Erythroblast (primary cell): ENCODE measurements around the gene ATP8B1.

Experiments used
- GATA1 ChIP-seq: IDR thresholded peaks from 2 replicates; pipeline ENCODE4 v1.6.1; 2011; ENCODE audit warnings: low read depth, mild to moderate bottlenecking, control low read depth, low read length, moderate library complexity
- POLR2A ChIP-seq: IDR thresholded peaks from 2 replicates; pipeline ENCODE4 v1.6.1; 2011; ENCODE audit warnings: mild to moderate bottlenecking, low read length

DNA sequence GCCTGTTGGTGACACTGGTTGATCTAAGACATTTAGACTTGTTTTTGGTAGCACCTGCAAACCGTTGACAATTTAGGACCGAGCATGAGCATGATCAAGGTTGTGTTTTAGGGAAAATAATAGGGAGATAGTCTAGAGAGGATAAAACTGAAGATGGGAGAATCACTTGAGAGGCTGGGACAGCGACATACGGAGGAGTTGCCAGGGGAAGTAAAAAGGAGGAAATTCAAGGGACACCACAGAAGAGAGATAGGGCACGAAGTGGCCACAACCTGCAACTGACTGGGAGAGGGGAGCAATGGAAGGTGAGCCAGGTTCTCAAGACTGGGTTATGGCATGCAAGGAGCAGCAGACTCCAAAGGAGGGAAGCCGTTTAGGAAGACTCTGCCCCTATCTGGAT lies 1.4 kb upstream of the ATP8B1 start:
- TF ChIP-seq POLR2A: no peak
- no peak for TF ChIP-seq GATA1
